KOPT-K1 (cell line): ENCODE data around the gene CLSTN2.

Source experiments
- H3K27ac ChIP-seq: fragments of 200-600 bp; sonication (generic); 2 replicates; pipeline ENCODE4 v1.5.1; 2016; ENCODE audit warnings: antibody characterized with exemption, mild to moderate bottlenecking, low read depth, low read length; ENCODE audit not compliant: poor library complexity, severe bottlenecking
- H3K36me3 ChIP-seq: fragments of 200-600 bp; sonication (generic); 2 replicates; pipeline ENCODE4 v1.5.1; 2017; ENCODE audit warnings: antibody characterized with exemption, mild to moderate bottlenecking, low read length, moderate library complexity; ENCODE audit not compliant: insufficient read depth
- H3K9me3 ChIP-seq: fragments of 200-600 bp; sonication (generic); 2 replicates; pipeline ENCODE4 v1.5.1; 2017; ENCODE audit warnings: antibody characterized with exemption, low read length, mild to moderate bottlenecking; ENCODE audit not compliant: insufficient read depth, poor library complexity, severe bottlenecking

CLSTN2 gene

DNA sequence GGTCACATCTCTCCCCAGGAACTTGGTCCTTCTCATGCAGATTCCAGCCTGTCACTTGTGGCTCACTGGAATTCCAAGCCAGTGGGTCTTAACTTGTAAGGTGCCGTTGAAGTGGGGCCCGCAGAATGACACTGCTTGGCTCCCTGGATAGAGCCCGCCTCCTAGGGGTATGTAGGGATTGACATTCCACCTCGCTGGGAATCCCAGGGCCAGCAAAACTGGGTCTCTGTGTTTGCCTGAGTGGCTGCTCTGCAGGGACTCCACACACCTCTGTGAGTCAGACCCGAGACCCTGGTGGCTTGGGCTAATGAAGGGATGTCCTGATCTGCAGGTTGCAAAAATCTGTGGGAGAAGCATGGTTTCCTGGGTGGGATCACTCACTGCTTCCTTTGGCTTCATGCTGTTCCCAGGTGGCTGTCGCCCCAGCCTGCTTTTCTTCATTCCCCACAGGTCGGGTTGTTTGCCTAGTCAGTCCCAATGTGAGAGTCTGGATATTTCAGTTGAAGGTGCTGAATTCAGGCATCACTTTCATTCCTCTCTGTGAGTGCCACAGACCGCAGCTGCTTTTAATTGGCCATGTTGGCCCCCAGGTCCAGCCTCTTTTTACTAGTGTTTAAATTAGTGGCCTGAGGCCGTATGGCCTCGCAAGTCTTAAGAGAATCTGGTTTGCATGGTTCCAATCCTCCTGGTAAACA is 586.9 kb downstream of the CLSTN2 start:
- H3K9me3 ChIP-seq: peaks cover 7% of the 10 kb centered on the region
- no peaks in the 10 kb centered on the region for H3K36me3 ChIP-seq
- no peak overlapping the region for H3K27ac ChIP-seq

GRCh38 chr3:140522653-140523380 is 587.8 kb downstream of the CLSTN2 start:
- Histone ChIP-seq H3K9me3 (peaks cover 7% of the 10 kb centered on the region), H3K36me3 (no peaks in the 10 kb centered on the region), H3K27ac (no peak overlapping the region)

GRCh38 chr3:140523600-140523999 is 588.6 kb downstream of the CLSTN2 start:
- peaks cover 2% of the 10 kb centered on the region for H3K9me3 ChIP-seq
- H3K36me3 ChIP-seq: no peaks in the 10 kb centered on the region
- H3K27ac ChIP-seq: no peak overlapping the region

DNA sequence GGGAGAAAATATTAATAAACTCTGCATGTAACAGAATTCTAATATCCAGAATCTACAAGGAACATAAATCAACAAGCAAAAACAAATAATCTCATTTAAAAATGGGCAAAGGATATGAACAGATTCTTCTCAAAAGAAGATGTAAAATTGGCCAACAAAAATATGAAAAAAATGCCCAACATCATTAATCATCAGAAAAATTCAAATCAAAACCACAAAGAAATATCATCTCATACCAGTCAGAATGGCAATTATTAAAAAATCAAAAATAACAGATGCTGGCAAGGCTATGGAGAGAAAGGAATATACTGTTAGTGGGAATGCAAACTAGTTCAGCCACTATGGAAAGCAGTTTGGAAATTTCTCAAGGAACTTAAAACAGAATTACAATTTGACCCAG is 592.2 kb downstream of the CLSTN2 start:
- Histone ChIP-seq H3K27ac (no peak overlapping the region), H3K36me3 (no peaks in the 10 kb centered on the region), H3K9me3 (no peaks in the 10 kb centered on the region)

DNA sequence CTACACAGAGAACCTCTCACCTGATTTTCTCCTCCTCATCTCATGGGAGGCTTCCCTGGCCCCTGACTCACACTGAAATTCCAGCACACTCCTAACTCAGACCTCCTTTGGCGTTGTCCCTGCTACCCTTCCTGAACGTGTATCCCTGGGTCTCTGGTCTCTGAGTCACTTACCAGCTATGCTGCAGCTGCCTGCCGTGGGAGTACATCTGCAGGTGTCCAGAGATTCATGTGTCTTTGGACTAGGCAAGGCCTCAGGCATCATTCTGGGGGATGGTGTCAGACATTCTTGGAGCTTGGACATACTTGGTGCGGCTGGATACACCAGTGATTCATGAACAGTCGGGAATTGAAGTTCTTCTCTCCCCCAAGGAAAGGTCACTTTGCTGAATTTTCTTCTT is 594.1 kb downstream of the CLSTN2 start:
- Histone ChIP-seq H3K9me3 (no peaks in the 10 kb centered on the region), H3K27ac (no peak overlapping the region), H3K36me3 (no peaks in the 10 kb centered on the region)

GRCh38 chr3:140529558-140529957 is 594.6 kb downstream of the CLSTN2 start:
- H3K27ac ChIP-seq: no peak overlapping the region
- no peaks in the 10 kb centered on the region for H3K9me3 ChIP-seq
- H3K36me3 ChIP-seq: no peaks in the 10 kb centered on the region

DNA sequence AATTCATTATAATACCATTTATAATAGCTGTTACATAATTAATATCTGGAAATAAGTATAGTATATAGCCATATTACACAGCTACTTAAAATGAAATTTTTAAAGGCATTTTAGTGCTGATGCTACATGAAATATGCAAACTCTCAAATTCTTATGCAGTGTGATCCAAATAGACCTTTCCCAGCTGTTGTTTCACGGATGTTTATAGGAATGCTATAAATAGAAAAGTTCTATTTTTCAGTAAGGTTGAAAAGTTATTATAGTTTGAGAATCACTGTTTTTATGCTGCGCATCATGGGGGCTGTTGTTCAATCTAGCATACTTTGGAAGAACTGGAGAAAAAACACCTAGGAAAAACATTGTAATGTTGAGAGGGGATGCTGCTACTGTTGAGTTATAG is 595.1 kb downstream of the CLSTN2 start:
- H3K27ac ChIP-seq: no peak overlapping the region
- H3K9me3 ChIP-seq: no peaks in the 10 kb centered on the region
- H3K36me3 ChIP-seq: no peaks in the 10 kb centered on the region

DNA sequence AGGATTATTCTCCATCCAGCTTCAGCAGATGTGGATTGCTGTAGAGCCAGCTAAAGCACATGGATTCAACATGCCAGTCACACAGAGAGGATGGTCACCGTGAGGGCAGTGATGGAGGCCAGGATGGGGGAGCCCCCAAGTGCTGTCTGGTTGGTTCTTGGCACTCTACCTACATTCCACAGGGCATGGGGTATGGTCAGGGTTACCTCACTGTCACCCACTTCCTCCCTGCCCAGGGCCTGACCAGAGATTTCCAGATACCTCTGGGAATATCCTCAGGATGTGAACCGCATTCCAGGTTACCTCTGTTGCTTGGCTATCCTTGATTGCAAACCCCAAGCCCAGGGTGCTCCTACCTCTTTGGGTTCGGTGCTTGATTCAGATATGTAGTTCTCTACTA is 595.6 kb downstream of the CLSTN2 start:
- Histone ChIP-seq H3K36me3 (no peaks in the 10 kb centered on the region), H3K9me3 (no peaks in the 10 kb centered on the region), H3K27ac (no peak overlapping the region)

DNA sequence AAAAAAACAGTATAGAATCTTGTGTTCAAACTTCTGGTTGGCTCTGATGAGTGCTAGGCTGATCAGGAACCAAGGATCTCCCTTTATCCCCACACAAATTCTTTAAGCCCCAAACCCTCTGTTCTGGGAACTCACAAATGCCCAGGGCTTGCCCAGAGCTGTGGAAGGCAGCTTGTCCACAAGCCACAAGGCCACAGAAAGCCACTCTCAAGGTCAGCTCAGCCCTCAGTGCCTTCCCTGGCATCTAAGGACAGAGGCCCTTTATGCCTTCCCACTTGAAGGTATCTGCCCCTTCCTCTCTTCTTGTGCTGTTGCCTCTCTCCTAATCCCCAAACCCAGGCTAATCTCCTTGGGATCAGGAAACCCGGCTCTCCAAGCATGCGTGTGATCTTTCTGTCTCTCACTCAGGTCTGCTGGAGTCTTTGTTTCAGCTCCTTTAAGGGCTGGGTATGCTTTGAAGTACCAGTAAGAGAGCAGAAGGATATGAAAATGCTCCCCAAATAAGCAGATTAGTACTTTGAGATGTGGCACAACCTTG is 597.9 kb downstream of the CLSTN2 start:
- Histone ChIP-seq H3K36me3 (no peaks in the 10 kb centered on the region), H3K9me3 (no peaks in the 10 kb centered on the region), H3K27ac (no peak overlapping the region)

- no peak overlapping the region for H3K27ac ChIP-seq
- no peaks in the 10 kb centered on the region for H3K36me3 ChIP-seq
- H3K9me3 ChIP-seq: no peaks in the 10 kb centered on the region
These were observed 602.1 kb downstream of the CLSTN2 start for GRCh38 chr3:140536926-140537726.

- Histone ChIP-seq H3K27ac (no peak overlapping the region), H3K36me3 (no peaks in the 10 kb centered on the region), H3K9me3 (no peaks in the 10 kb centered on the region)
These were observed 602.7 kb downstream of the CLSTN2 start for GRCh38 chr3:140537727-140538082.

GRCh38 chr3:140540262-140540661 is 605.3 kb downstream of the CLSTN2 start:
- Histone ChIP-seq H3K36me3 (no peaks in the 10 kb centered on the region), H3K27ac (no peak overlapping the region), H3K9me3 (no peaks in the 10 kb centered on the region)

DNA sequence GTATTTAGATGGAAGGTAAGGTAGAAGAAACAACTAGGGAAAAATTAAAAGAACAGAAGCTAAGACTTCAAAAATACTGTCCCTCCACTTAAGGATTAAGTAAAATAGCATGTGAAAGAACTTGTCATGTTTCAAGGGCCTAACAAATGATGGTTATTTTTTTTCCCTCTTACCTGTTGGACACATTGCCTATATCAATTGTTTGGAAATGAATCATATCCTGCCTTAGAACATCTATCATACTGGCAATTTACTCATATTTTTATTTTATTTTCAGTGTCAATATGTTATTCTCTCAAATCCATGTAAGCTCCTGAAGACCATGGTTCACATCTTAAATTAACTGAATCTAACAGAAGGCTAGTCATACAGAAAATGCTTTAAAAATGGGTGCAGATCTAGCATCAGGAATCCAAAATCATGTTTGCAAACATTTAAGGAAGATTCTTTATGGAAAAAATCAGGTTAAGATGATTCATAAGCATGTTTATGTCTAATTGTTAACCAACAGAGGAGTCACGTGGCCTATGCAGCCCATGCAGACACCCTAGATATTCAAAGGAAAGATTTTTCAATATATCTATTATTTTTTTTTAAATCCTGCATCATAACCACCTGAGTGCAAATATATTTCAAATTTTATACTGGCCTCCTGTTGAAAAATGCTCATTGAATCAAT is 607.1 kb downstream of the CLSTN2 start:
- no peaks in the 10 kb centered on the region for H3K9me3 ChIP-seq
- H3K27ac ChIP-seq: no peak overlapping the region
- no peaks in the 10 kb centered on the region for H3K36me3 ChIP-seq

DNA sequence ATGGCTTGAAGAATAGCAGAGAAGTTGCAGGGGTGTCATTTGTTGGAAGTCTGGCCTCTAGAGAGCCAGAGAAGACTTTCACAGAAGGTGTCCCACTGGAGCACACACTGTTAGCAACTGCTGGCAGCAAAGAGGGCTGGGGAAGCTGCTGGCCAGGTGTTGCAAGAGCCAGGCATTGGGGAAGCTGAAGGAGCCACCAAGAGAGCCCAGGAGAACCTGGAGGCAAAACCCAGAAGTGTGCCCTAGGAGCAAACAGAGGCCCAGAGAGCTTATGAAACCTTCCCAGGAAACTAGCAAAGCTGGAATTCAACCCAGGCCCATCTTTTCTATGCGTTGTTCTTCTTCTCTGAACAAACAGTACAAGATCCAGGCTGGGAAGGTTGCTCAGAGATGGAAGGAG is 610.2 kb downstream of the CLSTN2 start:
- H3K36me3 ChIP-seq: no peaks in the 10 kb centered on the region
- no peaks in the 10 kb centered on the region for H3K9me3 ChIP-seq
- H3K27ac ChIP-seq: no peak overlapping the region

DNA sequence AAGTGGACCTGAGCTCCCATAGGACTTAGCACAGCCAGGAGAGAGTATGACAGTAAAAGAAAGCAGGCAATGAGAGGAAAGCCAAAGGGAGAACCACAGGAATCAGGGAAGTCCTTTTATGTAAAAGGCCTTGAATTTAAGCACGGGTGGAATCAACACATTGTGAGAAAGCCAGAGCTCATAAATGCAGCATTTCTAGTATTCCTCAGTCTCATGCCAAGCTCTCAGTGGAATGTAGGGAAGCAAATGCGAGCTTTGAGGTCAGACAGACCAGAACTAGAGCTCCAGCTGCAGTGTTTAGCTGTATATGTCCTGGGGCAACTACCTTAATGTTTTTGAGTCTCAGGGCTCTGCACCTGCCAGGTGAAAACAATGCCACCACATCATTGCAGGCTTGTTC is 610.8 kb downstream of the CLSTN2 start:
- no peaks in the 10 kb centered on the region for H3K9me3 ChIP-seq
- no peaks in the 10 kb centered on the region for H3K36me3 ChIP-seq
- H3K27ac ChIP-seq: no peak overlapping the region
